Measurements from ENCODE around the gene ACTMAP.

- TF ChIP-seq, protein P1, sequence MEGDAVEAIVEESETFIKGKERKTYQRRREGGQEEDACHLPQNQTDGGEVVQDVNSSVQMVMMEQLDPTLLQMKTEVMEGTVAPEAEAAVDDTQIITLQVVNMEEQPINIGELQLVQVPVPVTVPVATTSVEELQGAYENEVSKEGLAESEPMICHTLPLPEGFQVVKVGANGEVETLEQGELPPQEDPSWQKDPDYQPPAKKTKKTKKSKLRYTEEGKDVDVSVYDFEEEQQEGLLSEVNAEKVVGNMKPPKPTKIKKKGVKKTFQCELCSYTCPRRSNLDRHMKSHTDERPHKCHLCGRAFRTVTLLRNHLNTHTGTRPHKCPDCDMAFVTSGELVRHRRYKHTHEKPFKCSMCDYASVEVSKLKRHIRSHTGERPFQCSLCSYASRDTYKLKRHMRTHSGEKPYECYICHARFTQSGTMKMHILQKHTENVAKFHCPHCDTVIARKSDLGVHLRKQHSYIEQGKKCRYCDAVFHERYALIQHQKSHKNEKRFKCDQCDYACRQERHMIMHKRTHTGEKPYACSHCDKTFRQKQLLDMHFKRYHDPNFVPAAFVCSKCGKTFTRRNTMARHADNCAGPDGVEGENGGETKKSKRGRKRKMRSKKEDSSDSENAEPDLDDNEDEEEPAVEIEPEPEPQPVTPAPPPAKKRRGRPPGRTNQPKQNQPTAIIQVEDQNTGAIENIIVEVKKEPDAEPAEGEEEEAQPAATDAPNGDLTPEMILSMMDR (IDR thresholded peaks at IDR 0.05; ENCODE audit: low read length) = no peak
- TF ChIP-seq EZH2 (IDR thresholded peaks at IDR 0.05; ENCODE audit: borderline replicate concordance, low read length) = no peak
Measured at GRCh38 chr19:40750874-40751537, 729 bp upstream of the ACTMAP start, which contains the start of gene SNRPA.
